DOHH2 (cell line): Measurements from ENCODE around the gene YTHDF1.

Experiments used
- H3F3A ChIP-seq: fragments of 200-600 bp; sonication (generic), shearing (Covaris generic); 2 replicates; pipeline ENCODE4 v1.6.0; 2016; ENCODE audit warnings: antibody characterized with exemption, mild to moderate bottlenecking; ENCODE audit not compliant: control insufficient read depth, insufficient read depth
- H3K27ac ChIP-seq: fragments of 200-600 bp; sonication (generic); 2 replicates; pipeline ENCODE4 v1.5.1; 2014; ENCODE audit warnings: low read depth, mild to moderate bottlenecking, low read length, moderate library complexity
- H3K27me3 ChIP-seq: fragments of 200-600 bp; sonication (generic); 2 replicates; pipeline ENCODE4 v1.6.1; 2014; ENCODE audit warnings: mild to moderate bottlenecking, low read length, mixed read lengths; ENCODE audit not compliant: control insufficient read depth
- H3K36me3 ChIP-seq: fragments of 200-600 bp; sonication (generic); 2 replicates; pipeline ENCODE4 v1.6.1; 2014; ENCODE audit warnings: mild to moderate bottlenecking, low read length, moderate library complexity, mixed read lengths; ENCODE audit not compliant: control insufficient read depth
- H3K4me1 ChIP-seq: fragments of 200-600 bp; sonication (generic); 2 replicates; pipeline ENCODE4 v1.6.1; 2014; ENCODE audit warnings: mild to moderate bottlenecking, low read length, mixed read lengths; ENCODE audit not compliant: control insufficient read depth
- H3K4me2 ChIP-seq: fragments of 200-600 bp; sonication (generic); 2 replicates; pipeline ENCODE4 v1.6.0; 2014; ENCODE audit warnings: mild to moderate bottlenecking, low read length, moderate library complexity
- H3K4me3 ChIP-seq: fragments of 200-600 bp; sonication (generic); 2 replicates; pipeline ENCODE4 v1.5.1; 2014; ENCODE audit warnings: mild to moderate bottlenecking, low read length, mixed read lengths
- H3K79me2 ChIP-seq: fragments of 200-600 bp; sonication (generic); 2 replicates; pipeline ENCODE4 v1.6.1; 2014; ENCODE audit warnings: mild to moderate bottlenecking, low read length, mixed read lengths; ENCODE audit not compliant: control insufficient read depth
- H3K9me2 ChIP-seq: fragments of 200-600 bp; sonication (generic); replicated peaks from 2 replicates; pipeline ENCODE4 v1.6.1; 2014; ENCODE audit warnings: mild to moderate bottlenecking, low read length, mixed read lengths; ENCODE audit not compliant: control insufficient read depth
- H3K9me3 ChIP-seq: fragments of 200-600 bp; sonication (generic); 2 replicates; pipeline ENCODE4 v1.6.1; 2014; ENCODE audit warnings: antibody characterized with exemption, low read length, mixed read lengths; ENCODE audit not compliant: control insufficient read depth, insufficient read depth
- H4K20me1 ChIP-seq: fragments of 200-600 bp; sonication (generic); 2 replicates; pipeline ENCODE4 v1.6.0; 2014; ENCODE audit warnings: low read depth, mild to moderate bottlenecking, antibody characterized with exemption, low read length, moderate library complexity; ENCODE audit not compliant: control insufficient read depth, insufficient read depth
- EZH2phosphoT487 ChIP-seq: fragments of 200-600 bp; sonication (generic); IDR thresholded peaks from 2 replicates; pipeline ENCODE4 v1.6.1; 2017; ENCODE audit warnings: borderline replicate concordance, mild to moderate bottlenecking, antibody characterized with exemption, low read length, moderate library complexity, mixed read lengths
- TF ChIP-seq, protein P1 (sequence below): fragments of 200-600 bp; sonication (generic); IDR thresholded peaks from one replicate; pipeline ENCODE4 v1.5.1; 2014; ENCODE audit warnings: antibody characterized with exemption, mild to moderate bottlenecking, low read depth, low read length; ENCODE audit not compliant: poor library complexity, severe bottlenecking

Gene YTHDF1

DNA sequence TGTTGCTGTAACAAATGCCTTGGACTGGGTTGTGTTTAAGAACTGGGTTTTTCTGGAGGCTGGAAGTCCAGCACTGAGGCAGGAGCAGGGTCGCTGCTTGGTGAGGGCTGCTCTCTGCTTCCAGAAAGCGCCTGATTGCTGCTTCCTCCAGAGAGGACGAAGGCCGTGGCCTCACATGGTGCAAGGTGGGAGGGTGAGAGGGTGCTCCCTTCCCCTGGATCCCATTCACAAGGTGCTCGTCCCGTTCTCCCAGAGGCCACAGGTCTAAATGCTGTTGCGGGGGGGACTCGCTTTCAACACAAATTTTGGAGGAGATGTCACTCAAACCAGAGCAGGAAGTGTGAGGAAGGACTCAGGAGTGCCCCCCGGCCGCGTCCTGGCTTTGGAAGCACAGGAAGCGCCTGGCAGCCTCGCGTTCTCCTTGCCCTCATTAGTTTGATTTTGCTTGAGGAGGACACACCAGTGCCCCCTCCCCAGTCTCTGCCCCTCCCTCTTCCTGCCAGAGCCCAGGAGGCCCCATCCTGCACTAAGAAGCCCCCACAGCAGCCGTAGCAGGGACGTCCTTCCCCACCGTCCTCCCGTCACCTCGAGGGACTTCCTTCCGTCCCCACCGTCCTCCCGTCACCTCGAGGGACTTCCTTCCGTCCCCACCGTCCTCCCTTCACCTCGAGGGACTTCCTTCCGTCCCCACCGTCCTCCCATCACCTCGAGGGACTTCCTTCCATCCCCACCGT lies 46.0 kb upstream of the YTHDF1 start:
- Histone ChIP-seq H3K79me2 (no peaks in the 10 kb centered on the region), H3K27me3 (no peaks in the 10 kb centered on the region), H4K20me1 (peaks cover 2% of the 10 kb centered on the region; the same call in 1 of the 2 replicates), H3K27ac (no peak overlapping the region), H3K4me1 (no peaks in the 10 kb centered on the region), H3K36me3 (no peaks in the 10 kb centered on the region), H3K9me3 (no peaks in the 10 kb centered on the region), H3K4me3 (no peak overlapping the region), H3K4me2 (no peak overlapping the region), H3K9me2 (no peaks in the 10 kb centered on the region), H3F3A (no peaks in the 10 kb centered on the region)
- no peak for TF ChIP-seq EZH2phosphoT487
- TF ChIP-seq, protein P1, sequence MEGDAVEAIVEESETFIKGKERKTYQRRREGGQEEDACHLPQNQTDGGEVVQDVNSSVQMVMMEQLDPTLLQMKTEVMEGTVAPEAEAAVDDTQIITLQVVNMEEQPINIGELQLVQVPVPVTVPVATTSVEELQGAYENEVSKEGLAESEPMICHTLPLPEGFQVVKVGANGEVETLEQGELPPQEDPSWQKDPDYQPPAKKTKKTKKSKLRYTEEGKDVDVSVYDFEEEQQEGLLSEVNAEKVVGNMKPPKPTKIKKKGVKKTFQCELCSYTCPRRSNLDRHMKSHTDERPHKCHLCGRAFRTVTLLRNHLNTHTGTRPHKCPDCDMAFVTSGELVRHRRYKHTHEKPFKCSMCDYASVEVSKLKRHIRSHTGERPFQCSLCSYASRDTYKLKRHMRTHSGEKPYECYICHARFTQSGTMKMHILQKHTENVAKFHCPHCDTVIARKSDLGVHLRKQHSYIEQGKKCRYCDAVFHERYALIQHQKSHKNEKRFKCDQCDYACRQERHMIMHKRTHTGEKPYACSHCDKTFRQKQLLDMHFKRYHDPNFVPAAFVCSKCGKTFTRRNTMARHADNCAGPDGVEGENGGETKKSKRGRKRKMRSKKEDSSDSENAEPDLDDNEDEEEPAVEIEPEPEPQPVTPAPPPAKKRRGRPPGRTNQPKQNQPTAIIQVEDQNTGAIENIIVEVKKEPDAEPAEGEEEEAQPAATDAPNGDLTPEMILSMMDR: no peak

DNA sequence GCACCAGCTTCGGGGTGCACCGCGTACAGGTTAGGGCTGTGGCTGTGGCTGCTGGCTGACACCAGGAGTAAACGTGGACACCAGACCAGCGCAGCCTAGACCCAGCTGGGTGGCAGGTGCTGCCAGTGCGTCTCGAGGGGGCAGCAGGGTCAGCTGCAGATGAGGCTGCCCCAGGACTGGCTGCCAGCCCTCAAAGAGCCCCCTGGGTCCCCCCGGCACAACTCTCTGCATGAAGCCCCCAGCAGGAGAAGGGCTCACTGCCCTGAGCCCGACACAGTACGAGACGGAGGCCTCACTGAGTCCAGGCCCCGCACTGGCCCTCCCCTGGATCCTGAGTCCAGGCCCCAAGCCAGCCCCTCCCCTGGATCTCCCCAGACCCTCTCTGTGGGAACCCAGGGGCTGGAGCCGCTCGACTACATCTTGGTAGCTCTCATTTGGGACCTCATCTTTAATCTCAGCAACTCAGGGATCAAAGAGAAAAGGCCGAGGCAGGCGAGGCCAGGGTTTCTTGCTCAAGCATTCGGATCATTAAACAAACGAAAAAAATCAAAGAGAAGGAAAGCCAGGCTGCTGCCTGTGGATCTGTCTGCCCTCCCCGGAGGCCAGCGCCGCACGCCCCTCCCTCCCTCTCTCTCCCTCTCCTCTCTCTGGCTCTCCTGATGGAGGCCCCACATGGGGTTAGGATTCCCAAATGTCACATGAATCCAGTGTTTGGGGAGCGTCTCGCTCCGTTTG lies 45.3 kb upstream of the YTHDF1 start:
- TF ChIP-seq, protein P1: no peak
- Histone ChIP-seq H4K20me1 (peaks cover 6% of the 10 kb centered on the region; the same call in 1 of the 2 replicates), H3K9me2 (no peaks in the 10 kb centered on the region), H3K27me3 (no peaks in the 10 kb centered on the region; the same call in 1 of the 2 replicates), H3K36me3 (no peaks in the 10 kb centered on the region), H3K27ac (no peak overlapping the region), H3K4me3 (no peak overlapping the region), H3F3A (no peaks in the 10 kb centered on the region), H3K4me1 (no peaks in the 10 kb centered on the region), H3K79me2 (no peaks in the 10 kb centered on the region), H3K4me2 (no peak overlapping the region), H3K9me3 (no peaks in the 10 kb centered on the region)

DNA sequence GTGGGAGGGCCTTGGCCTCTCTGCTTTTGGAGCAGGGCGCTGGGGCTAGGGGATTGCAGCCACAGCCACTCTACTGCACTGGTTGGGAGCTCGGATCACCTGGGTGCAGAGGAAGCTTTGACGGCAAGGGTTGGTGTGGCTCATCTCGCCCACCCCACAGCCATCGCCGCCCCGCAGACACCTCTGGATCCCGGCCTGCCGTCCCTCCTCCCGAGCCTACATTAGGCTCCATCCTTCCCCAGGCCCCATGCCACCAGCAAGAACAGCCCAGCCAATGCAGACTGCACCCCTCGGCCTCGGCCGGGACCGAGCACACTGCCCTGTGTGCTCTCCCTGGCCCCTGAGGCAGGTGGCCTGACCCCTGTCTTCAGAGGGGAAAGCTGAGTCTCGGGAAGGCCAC lies 44.6 kb upstream of the YTHDF1 start:
- TF ChIP-seq, protein P1: no peak
- no peak for TF ChIP-seq EZH2phosphoT487
- Histone ChIP-seq H3K27me3 (peaks cover under 1% of the 10 kb centered on the region), H3K36me3 (no peaks in the 10 kb centered on the region), H4K20me1 (peaks cover 6% of the 10 kb centered on the region; the same call in 1 of the 2 replicates), H3K4me2 (no peak overlapping the region), H3K4me3 (no peak overlapping the region), H3K79me2 (no peaks in the 10 kb centered on the region), H3F3A (no peaks in the 10 kb centered on the region), H3K9me2 (no peaks in the 10 kb centered on the region), H3K27ac (no peak overlapping the region), H3K4me1 (no peaks in the 10 kb centered on the region), H3K9me3 (no peaks in the 10 kb centered on the region)
